Midbrain (tissue), 1 donor: ENCODE results near the gene PFKFB2.

Source experiments
- DNase-seq: peaks from one replicate; lab custom pipeline; 2025; lab: John Stamatoyannopoulos, UW

PFKFB2 gene

GRCh38 chr1:207067185-207067584 is 14.1 kb downstream of the PFKFB2 start:
- DNase-seq: no peak

GRCh38 chr1:207067665-207068064 is 14.6 kb downstream of the PFKFB2 start:
- no peak for DNase-seq

- no peak for DNase-seq
Measured at GRCh38 chr1:207069061-207069460, 16.0 kb downstream of the PFKFB2 start.

GRCh38 chr1:207069858-207070506 is 16.9 kb downstream of the PFKFB2 start:
- DNase-seq: no peak

- DNase-seq: no peak
Measured at GRCh38 chr1:207070811-207071210, 17.7 kb downstream of the PFKFB2 start.

- DNase-seq: no peak
Measured at GRCh38 chr1:207071426-207071825, 18.4 kb downstream of the PFKFB2 start.

- DNase-seq: no peak
Measured at GRCh38 chr1:207072233-207072632, 19.2 kb downstream of the PFKFB2 start.

- no peak for DNase-seq
Measured at GRCh38 chr1:207073906-207074820, 21.1 kb downstream of the PFKFB2 start.

GRCh38 chr1:207076181-207076955 is 23.3 kb downstream of the PFKFB2 start:
- no peak for DNase-seq

GRCh38 chr1:207077012-207077411 is 23.9 kb downstream of the PFKFB2 start:
- DNase-seq: no peak

GRCh38 chr1:207077470-207078377 is 24.6 kb downstream of the PFKFB2 start:
- DNase-seq: peak; percentile 81

GRCh38 chr1:207078578-207079132 is 25.6 kb downstream of the PFKFB2 start:
- DNase-seq: no peak

GRCh38 chr1:207079706-207080241 is 26.7 kb downstream of the PFKFB2 start:
- no peak for DNase-seq

GRCh38 chr1:207081088-207081487 is 28.0 kb downstream of the PFKFB2 start:
- DNase-seq: no peak

GRCh38 chr1:207081806-207082205 is 28.7 kb downstream of the PFKFB2 start:
- no peak for DNase-seq

GRCh38 chr1:207084232-207084631 is 31.2 kb downstream of the PFKFB2 start:
- DNase-seq: no peak

- DNase-seq: peak; percentile 31
Measured at GRCh38 chr1:207084701-207085180, 31.7 kb downstream of the PFKFB2 start.

GRCh38 chr1:207085887-207086286 is 32.8 kb downstream of the PFKFB2 start:
- DNase-seq: no peak

GRCh38 chr1:207088161-207088560 is 35.1 kb downstream of the PFKFB2 start:
- DNase-seq: no peak
